ENCODE results near the gene SKIC3.

DNA sequence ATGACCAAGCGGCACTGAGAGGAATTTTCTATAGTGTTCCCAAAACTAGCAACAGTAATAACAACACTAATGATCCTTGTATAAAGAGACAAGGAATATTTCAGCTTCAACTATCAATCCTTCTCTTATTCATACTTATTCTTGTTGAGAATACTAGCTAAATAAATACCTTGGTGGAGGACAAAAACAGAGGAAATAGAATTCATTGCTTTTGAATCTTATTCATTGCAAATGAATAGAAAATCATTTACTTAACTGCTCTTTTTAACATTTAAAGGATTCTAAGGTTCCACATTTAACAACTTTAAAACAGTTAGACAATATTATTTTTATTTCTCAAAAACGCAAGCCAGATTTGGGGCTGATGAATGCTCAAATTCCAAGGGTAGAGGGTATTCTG is 22.4 kb downstream of the SKIC3 start:
- TF ChIP-seq, protein P1, sequence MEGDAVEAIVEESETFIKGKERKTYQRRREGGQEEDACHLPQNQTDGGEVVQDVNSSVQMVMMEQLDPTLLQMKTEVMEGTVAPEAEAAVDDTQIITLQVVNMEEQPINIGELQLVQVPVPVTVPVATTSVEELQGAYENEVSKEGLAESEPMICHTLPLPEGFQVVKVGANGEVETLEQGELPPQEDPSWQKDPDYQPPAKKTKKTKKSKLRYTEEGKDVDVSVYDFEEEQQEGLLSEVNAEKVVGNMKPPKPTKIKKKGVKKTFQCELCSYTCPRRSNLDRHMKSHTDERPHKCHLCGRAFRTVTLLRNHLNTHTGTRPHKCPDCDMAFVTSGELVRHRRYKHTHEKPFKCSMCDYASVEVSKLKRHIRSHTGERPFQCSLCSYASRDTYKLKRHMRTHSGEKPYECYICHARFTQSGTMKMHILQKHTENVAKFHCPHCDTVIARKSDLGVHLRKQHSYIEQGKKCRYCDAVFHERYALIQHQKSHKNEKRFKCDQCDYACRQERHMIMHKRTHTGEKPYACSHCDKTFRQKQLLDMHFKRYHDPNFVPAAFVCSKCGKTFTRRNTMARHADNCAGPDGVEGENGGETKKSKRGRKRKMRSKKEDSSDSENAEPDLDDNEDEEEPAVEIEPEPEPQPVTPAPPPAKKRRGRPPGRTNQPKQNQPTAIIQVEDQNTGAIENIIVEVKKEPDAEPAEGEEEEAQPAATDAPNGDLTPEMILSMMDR (IDR thresholded peaks at IDR 0.05): no peak
- TF ChIP-seq POLR2A (IDR thresholded peaks at IDR 0.05): no peak
